Measurements from ENCODE around the gene DCAF5.

DNA sequence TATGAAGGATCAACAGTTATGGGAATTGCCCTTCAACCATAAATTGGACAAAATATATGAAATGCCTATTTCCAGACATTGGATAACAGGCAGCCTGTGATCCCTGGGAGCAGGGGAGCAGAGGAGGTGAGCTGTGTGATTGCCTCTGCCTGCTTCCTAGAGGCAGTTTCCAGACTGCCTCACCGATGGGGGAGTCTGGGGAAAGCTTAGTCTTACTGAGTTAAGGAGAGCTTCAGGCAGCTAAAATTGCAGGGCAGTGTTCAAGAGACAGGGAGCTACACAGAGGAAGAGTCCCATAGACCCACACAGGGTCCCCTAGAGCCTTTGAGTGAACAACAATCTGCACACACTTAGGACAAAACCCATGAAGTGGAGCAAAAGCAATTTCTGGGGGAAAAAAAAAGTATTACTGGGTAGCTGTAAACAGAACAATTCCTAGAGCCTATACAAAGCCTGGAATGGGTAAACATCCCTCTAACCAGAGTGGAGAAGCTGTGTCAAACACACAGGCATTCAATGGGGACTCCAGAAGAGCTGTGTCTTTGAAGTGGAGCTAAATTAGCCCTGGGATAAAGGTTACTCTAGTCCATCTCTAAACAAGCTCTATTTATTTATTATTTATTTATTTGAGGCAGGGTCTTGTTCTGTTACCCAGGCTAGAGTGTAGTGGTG is 125.5 kb downstream of the DCAF5 start:
- TF ChIP-seq CTCF (IDR thresholded peaks at IDR 0.05) = no peak
- TF ChIP-seq POLR2A (IDR thresholded peaks at IDR 0.05) = no peak

All from vagina (tissue), 2 donors.